GM18951 (cell line): ENCODE measurements around the gene ZNF768.
A peak's percentile ranks its signal among the peaks of the same experiment; 100 is the strongest.

Source experiments
- POLR2A ChIP-seq: IDR thresholded peaks from 4 replicates; pipeline ENCODE4 v1.6.1; 2011; ENCODE audit warnings: mild to moderate bottlenecking; ENCODE audit not compliant: insufficient read length, insufficient read depth; ENCODE audit errors: extremely low read depth
- in situ Hi-C: fragments of 300-500 bp; cut with MboI; formaldehyde crosslinking; loops from one replicate; pipeline ENCODE4 v1.12.0; 2022; ENCODE audit warnings: low sequenced_read_pairs, mixed read lengths, inconsistent platforms; ENCODE audit not compliant: unreplicated experiment

ZNF768 gene

GRCh38 chr16:30526137-30526822 is at the start of gene ZNF768:
Gene ZNF768 (minus strand): TSS chr16:30526566. CDS start chr16:30526413, 153 bp downstream.
- TF ChIP-seq POLR2A, result peak; percentile 41
- in situ Hi-C loops, result no loop called here

GRCh38 chr16:30574678-30575077 is 48.3 kb upstream of the ZNF768 start:
- in situ Hi-C loops, result no loop called here
- no peak for TF ChIP-seq POLR2A

GRCh38 chr16:30571445-30572322 is 45.3 kb upstream of the ZNF768 start, which contains the start of gene ZNF688:
Gene ZNF688 (minus strand): TSS chr16:30571714. CDS start chr16:30571629, 85 bp downstream.
- peak; percentile 74 for TF ChIP-seq POLR2A
- in situ Hi-C loops, result no loop called here

GRCh38 chr16:30570636-30571444 is 44.5 kb upstream of the ZNF768 start:
- no peak for TF ChIP-seq POLR2A
- in situ Hi-C loops, result no loop called here

GRCh38 chr16:30569746-30570635 is 43.6 kb upstream of the ZNF768 start:
- in situ Hi-C loops, result no loop called here
- no peak for TF ChIP-seq POLR2A

- no peak for TF ChIP-seq POLR2A
- in situ Hi-C loops, result no loop called here
These were observed 42.9 kb upstream of the ZNF768 start for GRCh38 chr16:30569281-30569680.

- no peak for TF ChIP-seq POLR2A
- in situ Hi-C loops, result no loop called here
These were observed 41.7 kb upstream of the ZNF768 start for GRCh38 chr16:30567991-30568638.

GRCh38 chr16:30567160-30567990 is 41.0 kb upstream of the ZNF768 start:
- in situ Hi-C loops, result no loop called here
- TF ChIP-seq POLR2A, result no peak

GRCh38 chr16:30566531-30566930 is 40.2 kb upstream of the ZNF768 start:
- in situ Hi-C loops, result no loop called here
- TF ChIP-seq POLR2A, result no peak

- in situ Hi-C loops, result no loop called here
- no peak for TF ChIP-seq POLR2A
These were observed 39.6 kb upstream of the ZNF768 start for GRCh38 chr16:30565984-30566383.

- in situ Hi-C loops, result no loop called here
- TF ChIP-seq POLR2A, result no peak
These were observed 39.2 kb upstream of the ZNF768 start for GRCh38 chr16:30565526-30565925.
